T-helper 9 cell (primary cell): ENCODE data around the gene SAP30L.

ENCODE experiments used
- DNase-seq: peaks from one replicate; pipeline ENCODE4 v3.0.0-alpha.2; 2020

Gene SAP30L

DNA sequence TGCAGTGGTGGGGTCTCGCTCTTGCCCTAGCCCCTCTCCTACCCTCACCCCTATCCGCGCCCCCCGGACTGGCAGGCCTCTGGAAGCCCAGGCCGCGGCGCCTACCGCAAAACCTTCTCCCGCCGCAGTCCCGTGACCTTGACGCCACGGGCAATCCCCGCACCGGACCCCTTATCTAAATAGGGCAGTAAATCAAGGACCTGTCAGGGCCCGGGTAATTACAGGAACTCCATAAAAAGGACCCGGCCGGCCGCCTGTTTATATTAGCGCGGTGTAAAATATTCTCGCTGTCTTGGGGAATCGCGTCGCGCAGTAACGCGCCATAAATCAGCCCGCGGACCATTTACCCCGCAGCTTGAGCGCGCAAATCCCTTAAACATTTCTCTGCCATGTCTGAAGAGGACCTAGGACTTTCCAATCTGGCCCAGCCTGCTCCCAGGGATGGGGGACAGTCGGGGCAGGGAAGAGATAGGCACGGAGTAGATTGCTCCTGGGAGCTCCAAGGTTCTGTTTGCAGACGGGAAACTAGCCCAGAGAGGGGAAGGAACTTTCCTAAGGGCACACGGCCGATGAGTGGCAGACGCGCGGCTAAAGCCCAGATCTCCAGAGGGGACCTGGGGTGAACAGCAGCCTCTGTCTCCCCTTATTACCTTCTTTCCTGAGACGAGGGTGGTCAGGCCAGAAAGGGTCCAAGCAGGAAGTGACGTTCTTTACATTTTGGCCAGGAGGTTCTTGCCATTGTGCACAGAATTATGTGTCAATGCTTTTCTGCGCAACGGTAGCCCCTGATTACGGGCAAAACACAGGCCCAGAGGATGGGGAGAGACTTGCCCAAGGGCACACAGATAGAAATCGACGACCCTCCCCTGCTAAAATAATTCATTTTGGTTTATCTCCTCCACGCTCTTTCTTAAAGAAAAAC is 37.0 kb downstream of the SAP30L start:
- no peak for DNase-seq

GRCh38 chr5:154483654-154484392 is 38.0 kb downstream of the SAP30L start:
- DNase-seq, result no peak

- no peak for DNase-seq
Observed at GRCh38 chr5:154484393-154485095, 38.7 kb downstream of the SAP30L start.

DNA sequence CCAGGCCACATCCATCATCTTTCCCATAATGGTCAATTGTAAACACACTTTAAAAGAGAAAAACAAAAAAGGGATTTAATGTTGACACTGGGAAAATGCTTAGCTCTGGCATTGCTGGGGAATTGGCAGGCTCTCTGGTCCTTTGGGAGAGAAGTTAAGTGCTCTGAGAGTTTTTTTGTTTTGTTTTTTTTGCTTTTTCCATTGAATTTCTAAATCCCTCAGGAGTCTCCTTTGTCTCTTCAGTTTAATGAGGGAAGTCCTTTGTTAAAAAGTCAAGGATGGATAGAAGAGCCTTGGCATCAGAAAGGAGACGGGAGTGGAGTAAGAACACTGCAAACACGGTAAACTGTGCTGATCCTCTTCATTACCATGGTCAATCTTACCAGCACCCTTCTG is 39.3 kb downstream of the SAP30L start:
- DNase-seq, result no peak

- no peak for DNase-seq
Observed at GRCh38 chr5:154485850-154486426, 40.1 kb downstream of the SAP30L start.

GRCh38 chr5:154486427-154486866 is 40.6 kb downstream of the SAP30L start:
- DNase-seq, result no peak

DNA sequence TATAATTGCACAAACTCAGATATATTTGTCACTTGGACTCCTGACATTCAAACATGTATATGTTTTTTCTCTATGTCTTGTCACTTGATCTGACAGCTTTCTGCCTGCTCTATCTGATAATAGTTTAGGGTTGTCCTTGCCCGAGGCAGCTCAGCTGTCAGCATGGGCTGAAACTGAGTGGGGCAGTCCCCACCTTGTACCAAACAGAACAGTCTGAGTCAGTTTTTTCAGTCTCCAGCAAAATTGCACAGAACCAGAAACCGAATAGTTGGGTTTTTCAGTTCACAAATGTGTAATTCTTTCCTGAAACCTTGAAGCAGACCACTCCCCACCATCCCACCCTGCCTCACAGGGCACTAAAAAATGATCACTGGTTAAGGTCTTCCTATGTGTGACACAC is 41.7 kb downstream of the SAP30L start:
- DNase-seq, result no peak

DNA sequence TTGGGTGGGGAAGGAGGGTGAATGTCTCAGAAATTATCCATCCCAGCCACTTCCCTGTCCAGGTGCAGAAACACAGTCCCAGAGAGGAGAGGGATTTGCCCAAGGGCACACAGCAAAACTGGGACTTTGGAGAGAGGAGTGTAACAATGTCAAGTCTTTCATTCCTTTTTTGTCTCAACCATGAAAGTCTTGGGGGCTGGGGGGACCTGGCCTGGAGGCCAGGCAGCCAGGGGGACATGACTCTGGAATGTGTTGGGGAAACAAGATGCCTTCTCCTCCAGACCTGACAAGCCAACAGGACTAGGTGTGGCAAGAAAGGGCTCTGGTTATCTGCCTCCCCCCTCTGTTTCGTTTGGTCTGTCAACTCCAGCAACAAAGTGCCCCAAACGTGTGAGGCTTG is 46.1 kb downstream of the SAP30L start:
- no peak for DNase-seq

- DNase-seq, result no peak
Observed at GRCh38 chr5:154493274-154493673, 47.5 kb downstream of the SAP30L start.

DNA sequence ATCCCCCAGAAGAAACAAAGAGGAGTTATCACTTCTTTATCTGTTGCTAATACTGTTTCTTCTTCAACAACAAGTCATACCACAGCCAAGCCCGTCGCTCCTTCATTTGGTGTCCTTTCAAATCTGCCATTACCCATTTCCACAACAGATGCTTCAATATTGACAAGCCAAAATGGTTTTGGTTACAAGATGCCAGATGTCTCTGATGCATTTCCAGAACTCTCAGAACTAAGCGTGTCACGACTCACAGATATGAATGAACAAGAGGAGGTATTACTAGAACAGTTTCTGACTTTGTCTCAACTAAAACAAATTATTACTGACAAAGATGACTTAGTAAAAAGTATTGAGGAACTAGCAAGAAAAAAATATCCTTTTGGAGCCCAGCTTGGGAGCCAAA is 48.2 kb downstream of the SAP30L start:
- DNase-seq, result no peak

DNA sequence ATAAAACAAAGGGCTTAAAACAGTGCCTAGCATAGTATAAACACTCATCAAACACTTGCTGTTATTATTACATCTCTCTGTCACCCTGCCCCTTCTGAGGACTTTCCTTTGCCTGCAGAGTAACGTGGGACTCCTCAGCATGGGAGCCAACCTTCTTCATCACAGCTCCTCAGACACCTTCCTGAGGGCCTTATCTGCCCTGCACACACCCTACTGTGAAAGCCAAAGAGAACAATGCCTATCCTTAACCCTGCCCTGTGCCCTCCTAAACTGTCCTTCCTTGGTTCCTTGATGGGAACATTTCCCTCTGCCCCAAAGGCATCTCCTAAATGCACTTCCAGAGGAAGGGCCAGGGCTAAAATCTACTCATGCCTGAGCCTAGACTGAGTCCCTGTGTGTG is 52.8 kb downstream of the SAP30L start:
- no peak for DNase-seq

GRCh38 chr5:154498994-154499393 is 53.2 kb downstream of the SAP30L start:
- DNase-seq, result no peak

DNA sequence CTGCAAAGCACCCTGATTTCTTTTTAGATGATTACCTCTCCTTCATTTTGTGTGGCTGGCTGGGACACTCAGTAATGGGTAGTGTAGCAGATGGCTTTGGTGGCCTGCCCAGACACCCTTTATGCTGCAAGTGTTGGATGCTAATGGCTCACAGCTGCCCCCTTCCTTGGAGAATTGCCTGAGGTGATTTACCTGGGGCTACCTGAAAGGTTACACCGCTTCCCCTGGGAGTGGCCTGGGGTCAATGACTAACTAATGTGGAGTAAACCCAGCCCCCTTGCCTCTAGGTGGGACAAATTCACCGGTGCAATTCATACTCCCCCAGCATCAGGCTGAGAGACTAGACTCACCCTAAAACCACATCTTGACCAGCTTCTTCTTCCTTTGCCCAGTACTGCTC is 55.8 kb downstream of the SAP30L start:
- DNase-seq, result no peak

- DNase-seq, result no peak
Observed at GRCh38 chr5:154502180-154502579, 56.4 kb downstream of the SAP30L start.

DNA sequence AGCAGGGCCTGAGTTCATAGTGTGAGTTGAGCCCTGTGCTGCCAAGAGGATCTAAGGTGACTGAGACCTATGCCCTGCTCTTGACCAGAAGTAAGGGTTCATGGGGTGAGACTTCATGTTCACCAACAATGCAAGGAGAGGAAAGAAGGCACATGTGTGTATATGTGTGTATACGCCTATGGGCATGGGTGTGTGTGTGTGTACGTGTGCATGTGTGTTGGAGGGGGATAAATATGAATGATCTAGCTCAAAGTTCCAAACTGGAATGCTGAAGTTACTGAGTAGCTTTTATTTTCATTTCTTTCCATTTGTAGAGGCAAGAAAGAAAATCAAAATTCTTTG is 57.9 kb downstream of the SAP30L start:
- no peak for DNase-seq

- no peak for DNase-seq
Observed at GRCh38 chr5:154505567-154505966, 59.8 kb downstream of the SAP30L start.

GRCh38 chr5:154506049-154506715 is 60.4 kb downstream of the SAP30L start:
- DNase-seq, result no peak

DNA sequence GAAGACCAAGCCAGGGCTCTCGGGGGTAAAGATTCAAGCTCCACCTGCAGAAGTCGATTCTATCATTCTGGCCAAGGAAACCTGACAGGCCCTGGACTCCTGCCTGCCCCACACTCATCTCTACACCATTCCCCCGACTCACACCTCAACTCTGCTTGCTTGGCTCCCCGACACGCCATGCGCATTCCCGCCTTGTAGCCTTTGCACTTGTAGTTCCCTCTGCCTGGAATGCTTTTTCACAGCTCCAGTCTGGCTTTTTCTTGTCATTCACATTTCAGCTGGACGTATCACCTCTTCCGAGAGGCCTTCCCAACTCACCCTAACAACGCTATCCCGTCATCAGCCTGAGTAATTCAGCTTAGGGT is 60.9 kb downstream of the SAP30L start:
- DNase-seq, result no peak

- no peak for DNase-seq
Observed at GRCh38 chr5:154508114-154508513, 62.3 kb downstream of the SAP30L start.

DNA sequence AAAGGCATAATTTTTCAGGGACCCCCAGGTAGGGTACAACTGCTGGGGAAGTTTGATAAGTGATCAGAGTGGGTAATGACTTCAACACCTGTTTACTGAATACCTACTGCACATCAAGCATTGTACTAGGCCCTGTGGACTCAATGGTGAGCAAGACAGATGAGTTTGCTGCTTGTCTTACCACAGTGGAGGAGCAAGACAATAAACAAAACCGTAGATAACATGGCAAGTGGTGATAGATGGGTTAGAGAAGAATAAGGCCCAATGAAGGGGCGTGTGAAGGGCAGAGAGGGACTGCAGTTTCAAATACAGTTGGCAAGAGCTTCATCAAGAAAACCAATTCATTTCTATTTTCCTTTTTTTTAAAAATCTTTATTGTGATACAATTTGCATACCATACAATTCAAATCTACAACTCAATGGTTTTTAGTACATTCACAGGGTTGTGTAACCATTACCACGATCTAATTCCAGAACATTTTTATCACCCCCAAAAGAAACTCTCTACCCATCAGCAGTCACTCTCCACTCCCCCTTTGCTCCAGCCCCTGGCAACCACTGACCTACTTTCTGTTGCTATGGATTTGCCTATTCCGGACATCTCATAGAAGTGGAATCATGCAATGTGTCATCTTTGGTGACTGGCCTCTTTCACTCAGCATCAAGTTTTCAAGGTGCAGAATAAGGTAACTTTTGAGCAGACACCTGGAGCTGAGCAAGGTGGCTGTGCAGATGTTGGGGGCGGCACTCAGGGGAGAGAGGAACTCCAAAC is 64.2 kb downstream of the SAP30L start:
- no peak for DNase-seq
